ENCODE measurements around the gene TFB1M. TPM values are rescaled to one million over a fixed set of nuclear protein-coding genes. Genes with fewer than 3 reads are reported as not detected.

Gene TFB1M
- total and polyA plus RNA-seq, 2 donors (not counting 3 experiments of a cell fraction or from before 2014, with no cell fraction given): 12.9 to 35.5 TPM

DNA sequence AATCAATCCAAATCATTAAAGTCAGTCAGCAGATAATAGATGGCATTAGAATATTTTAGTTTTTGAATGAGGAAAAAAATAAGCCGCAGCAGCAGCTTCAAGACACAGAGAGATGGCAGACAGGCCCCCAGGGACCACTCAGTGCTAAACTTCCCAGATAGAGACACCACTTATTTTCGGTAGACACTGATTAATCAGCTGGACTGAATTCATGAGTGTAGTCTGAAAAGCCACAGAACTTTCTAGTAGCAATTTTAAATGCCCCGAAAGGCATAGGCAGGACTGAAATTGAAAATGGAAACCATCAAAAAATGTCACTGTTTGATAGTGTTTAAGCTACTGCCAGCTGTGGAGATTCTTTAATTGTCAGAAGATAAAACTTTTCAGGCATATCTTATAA, 53.6 kb downstream of the TFB1M start:
- POLR2A ChIA-PET: no interaction called here
- Histone ChIP-seq H3K27me3 (ENCODE audit: control insufficient read depth in 2 of 2, insufficient read depth in 2 of 2, low read length in 2 of 2) (no peaks in the 10 kb centered on the region), H2AFZ (ENCODE audit: low read depth, low read length) (no peak overlapping the region), H3K9me3 (replicated peaks; ENCODE audit: control insufficient read depth, insufficient read depth, low read length) (no peaks in the 10 kb centered on the region), H3K79me2 (ENCODE audit: control insufficient read depth, insufficient read depth, low read length) (peaks cover 5% of the 10 kb centered on the region), H4K20me1 (replicated peaks; ENCODE audit: control insufficient read depth, extremely low read depth, insufficient read depth, low read length) (no peaks in the 10 kb centered on the region), H3K4me2 (ENCODE audit: insufficient read depth, low read length) (no peak overlapping the region), H3K4me1 (ENCODE audit: control insufficient read depth, extremely low read depth, insufficient read depth, low read length) (peaks cover 7% of the 10 kb centered on the region), H3K9me1 (replicated peaks; ENCODE audit: control insufficient read depth, extremely low read depth, insufficient read depth, low read length) (no peaks in the 10 kb centered on the region), H3K36me3 (ENCODE audit: control insufficient read depth in 2 of 2, extremely low read depth in 1 of 2, insufficient read depth in 2 of 2, low read length in 2 of 2) (peaks cover 10 to 28% of the 10 kb centered on the region in 2 experiments), H3K4me3 (replicated peaks in 1 of 3; ENCODE audit: insufficient read depth in 1 of 3, low read depth in 1 of 3, low read length in 3 of 3) (no peak overlapping the region), H3K9ac (replicated peaks; ENCODE audit: extremely low read depth, insufficient read depth, low read length) (no peak overlapping the region), H3K27ac (ENCODE audit: insufficient read depth, low read depth, low read length) (no peak overlapping the region)
- dilution Hi-C loops (cut with MboI; ENCODE audit: extremely low pct_ligation_motif_present, low sequenced_read_pairs): no loop called here
- DNase-seq (ENCODE audit: low read depth, low spot score) (no peak), FAIRE-seq (no peak)
- TF ChIP-seq GATA2 (IDR thresholded peaks at IDR 0.05; ENCODE audit: insufficient read depth, insufficient read length, low read depth, low read length) (no peak), POLR2A (IDR thresholded peaks at IDR 0.05; ENCODE audit: low read depth, low read length) (no peak), EZH2 (IDR thresholded peaks at IDR 0.05; ENCODE audit: borderline replicate concordance, low read depth, low read length, severe bottlenecking) (no peak), FOS (IDR thresholded peaks at IDR 0.05; ENCODE audit: borderline replicate concordance, insufficient read depth, low read length) (no peak), JUN (IDR thresholded peaks at IDR 0.05; ENCODE audit: borderline replicate concordance, insufficient read depth, insufficient read length, low read depth) (no peak), POLR2AphosphoS5 (IDR thresholded peaks at IDR 0.05; ENCODE audit: insufficient read depth, low read depth, low read length) (no peak), MYC (IDR thresholded peaks at IDR 0.05; ENCODE audit: low read depth, low read length) (no peak)
- TF ChIP-seq, protein P1, sequence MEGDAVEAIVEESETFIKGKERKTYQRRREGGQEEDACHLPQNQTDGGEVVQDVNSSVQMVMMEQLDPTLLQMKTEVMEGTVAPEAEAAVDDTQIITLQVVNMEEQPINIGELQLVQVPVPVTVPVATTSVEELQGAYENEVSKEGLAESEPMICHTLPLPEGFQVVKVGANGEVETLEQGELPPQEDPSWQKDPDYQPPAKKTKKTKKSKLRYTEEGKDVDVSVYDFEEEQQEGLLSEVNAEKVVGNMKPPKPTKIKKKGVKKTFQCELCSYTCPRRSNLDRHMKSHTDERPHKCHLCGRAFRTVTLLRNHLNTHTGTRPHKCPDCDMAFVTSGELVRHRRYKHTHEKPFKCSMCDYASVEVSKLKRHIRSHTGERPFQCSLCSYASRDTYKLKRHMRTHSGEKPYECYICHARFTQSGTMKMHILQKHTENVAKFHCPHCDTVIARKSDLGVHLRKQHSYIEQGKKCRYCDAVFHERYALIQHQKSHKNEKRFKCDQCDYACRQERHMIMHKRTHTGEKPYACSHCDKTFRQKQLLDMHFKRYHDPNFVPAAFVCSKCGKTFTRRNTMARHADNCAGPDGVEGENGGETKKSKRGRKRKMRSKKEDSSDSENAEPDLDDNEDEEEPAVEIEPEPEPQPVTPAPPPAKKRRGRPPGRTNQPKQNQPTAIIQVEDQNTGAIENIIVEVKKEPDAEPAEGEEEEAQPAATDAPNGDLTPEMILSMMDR (IDR thresholded peaks at IDR 0.05; ENCODE audit: extremely low read depth in 1 of 2, insufficient read depth in 1 of 2, low read depth in 1 of 2, low read length in 2 of 2): no peak
- TF ChIP-seq, protein P2, sequence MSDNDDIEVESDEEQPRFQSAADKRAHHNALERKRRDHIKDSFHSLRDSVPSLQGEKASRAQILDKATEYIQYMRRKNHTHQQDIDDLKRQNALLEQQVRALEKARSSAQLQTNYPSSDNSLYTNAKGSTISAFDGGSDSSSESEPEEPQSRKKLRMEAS (IDR thresholded peaks at IDR 0.05; ENCODE audit: insufficient read depth, insufficient read length): no peak
- intact Hi-C loops (cut with micrococcal nuclease): no loop called here
- CTCF ChIA-PET: interaction anchor here (0.7 to 0.9 kb wide), 3 partner anchors 13 to 585 kb away, joined by 3 read pairs; no protein-coding TSS in a partner anchor
- BruUV-seq (replicated peaks): no TSS peak

All from endothelial cell of umbilical vein (primary cell).